Dermis microvascular lymphatic vessel endothelial cell (primary cell): Measurements from ENCODE around the gene HSPD1. TPM values are rescaled to one million over a fixed set of nuclear protein-coding genes. Genes with fewer than 3 reads are reported as not detected.
"Not testable (repeated sequence)": the region's sequence is repeated elsewhere in the genome, so short reads cannot be mapped to it uniquely, and the experiment has no call there.

Experiments
- DNase-seq, 2 donors: peaks; one replicate each; pipeline versions ENCODE4 v3.0.0 to v3.0.0-alpha.2; 2010; ENCODE audit warnings: low read depth in 2 of 2
- total RNA-seq: library from RNA; depleted of rRNA; stranded (reverse); fragments of >200 nt; gene quantifications from 2 replicates; pipeline ENCODE4 v1.2.1, GENCODE V29; 2014

HSPD1 gene
- total RNA-seq, 1 donor from 2014 or later: 136 TPM

GRCh38 chr2:197497326-197497725, 2.3 kb downstream of the HSPD1 start:
- DNase-seq: no peak

- DNase-seq: no peak
Observed at GRCh38 chr2:197496695-197497094, 2.9 kb downstream of the HSPD1 start.

GRCh38 chr2:197495433-197496134, 4.1 kb downstream of the HSPD1 start:
- DNase-seq: no peak

GRCh38 chr2:197487385-197487784, 12.3 kb downstream of the HSPD1 start:
- no peak for DNase-seq

GRCh38 chr2:197486175-197486574, 13.5 kb downstream of the HSPD1 start:
- DNase-seq: no peak

- DNase-seq: not testable (repeated sequence)
Observed at GRCh38 chr2:197484248-197484647, 15.4 kb downstream of the HSPD1 start.

GRCh38 chr2:197480165-197481036, 19.2 kb downstream of the HSPD1 start:
- no peak for DNase-seq

GRCh38 chr2:197477797-197478196, 21.8 kb downstream of the HSPD1 start:
- DNase-seq: no peak

GRCh38 chr2:197472166-197472565, 27.5 kb downstream of the HSPD1 start:
- no peak for DNase-seq

- DNase-seq: peak; percentile 5 to 6
Observed at GRCh38 chr2:197464175-197464574, 35.5 kb downstream of the HSPD1 start.

GRCh38 chr2:197461057-197461456, 38.6 kb downstream of the HSPD1 start:
- peak in 1 of 2 donors; percentile 8 for DNase-seq

GRCh38 chr2:197460649-197461048, 39.0 kb downstream of the HSPD1 start:
- no peak for DNase-seq

GRCh38 chr2:197455428-197455827, 44.2 kb downstream of the HSPD1 start:
- no peak for DNase-seq

- no peak for DNase-seq
Observed at GRCh38 chr2:197454923-197455322, 44.7 kb downstream of the HSPD1 start.

- peak; percentile 86 to 96 for DNase-seq
Observed at GRCh38 chr2:197453914-197454398, 45.7 kb downstream of the HSPD1 start.

- DNase-seq: peak; percentile 99 to 100
Observed at GRCh38 chr2:197453123-197453913, 46.3 kb downstream of the HSPD1 start, which contains the start of gene COQ10B. TSS of gene COQ10B (plus strand) at chr2:197453552. CDS start at chr2:197453561, 9 bp downstream.

- DNase-seq: no peak
Observed at GRCh38 chr2:197452754-197453122, 46.9 kb downstream of the HSPD1 start.

GRCh38 chr2:197450935-197451358, 48.7 kb downstream of the HSPD1 start:
- DNase-seq: not testable (repeated sequence)

- no peak for DNase-seq
Observed at GRCh38 chr2:197450465-197450864, 49.2 kb downstream of the HSPD1 start.

GRCh38 chr2:197446844-197447243, 52.8 kb downstream of the HSPD1 start:
- DNase-seq: no peak

- no peak for DNase-seq
Observed at GRCh38 chr2:197445746-197446145, 53.9 kb downstream of the HSPD1 start.

GRCh38 chr2:197442857-197443256, 56.8 kb downstream of the HSPD1 start:
- DNase-seq: no peak
